Stimulated activated CD8-positive, alpha-beta memory T cell treated with anti-CD3 and anti-CD28 coated beads, Interleukin-7, amount 100 ng/mL, for 4 hours (primary cell): Measurements from ENCODE around the gene TEX14.
"Not testable (repeated sequence)": the region's sequence is repeated elsewhere in the genome, so short reads cannot be mapped to it uniquely, and the experiment has no call there.

Experiments used
- DNase-seq, 2 donors: peaks; one replicate each; pipeline ENCODE4 v3.0.0-alpha.2; 2020; ENCODE audit warnings: low read depth in 2 of 2

Gene TEX14

GRCh38 chr17:58688521-58688920, 3.3 kb downstream of the TEX14 start:
- DNase-seq: no peak

GRCh38 chr17:58686980-58687379, 4.9 kb downstream of the TEX14 start:
- DNase-seq: no peak

- not testable (repeated sequence) for DNase-seq
Observed at GRCh38 chr17:58684462-58684861, 7.4 kb downstream of the TEX14 start.

GRCh38 chr17:58684003-58684402, 7.8 kb downstream of the TEX14 start:
- no peak for DNase-seq

- no peak for DNase-seq
Observed at GRCh38 chr17:58680038-58680369, 11.8 kb downstream of the TEX14 start.

GRCh38 chr17:58679263-58680037, 12.4 kb downstream of the TEX14 start:
- DNase-seq: no peak

GRCh38 chr17:58678287-58678686, 13.6 kb downstream of the TEX14 start:
- not testable (repeated sequence) for DNase-seq

GRCh38 chr17:58677194-58677880, 14.5 kb downstream of the TEX14 start:
- DNase-seq: no peak

- no peak for DNase-seq
Observed at GRCh38 chr17:58671969-58672368, 19.9 kb downstream of the TEX14 start.

- DNase-seq: no peak
Observed at GRCh38 chr17:58669853-58670252, 22.0 kb downstream of the TEX14 start.

GRCh38 chr17:58668598-58668935, 23.3 kb downstream of the TEX14 start:
- DNase-seq: no peak

- no peak for DNase-seq
Observed at GRCh38 chr17:58667934-58668597, 23.8 kb downstream of the TEX14 start.

- no peak for DNase-seq
Observed at GRCh38 chr17:58666858-58667267, 25.0 kb downstream of the TEX14 start.

- no peak for DNase-seq
Observed at GRCh38 chr17:58665946-58666857, 25.6 kb downstream of the TEX14 start.

- DNase-seq: no peak
Observed at GRCh38 chr17:58664302-58664701, 27.5 kb downstream of the TEX14 start.

GRCh38 chr17:58661499-58661898, 30.3 kb downstream of the TEX14 start:
- DNase-seq: no peak

GRCh38 chr17:58660621-58661020, 31.2 kb downstream of the TEX14 start:
- no peak for DNase-seq

- not testable (repeated sequence) for DNase-seq
Observed at GRCh38 chr17:58659714-58660084, 32.1 kb downstream of the TEX14 start.

- peak; percentile 39 to 58 for DNase-seq
Observed at GRCh38 chr17:58658804-58659713, 32.8 kb downstream of the TEX14 start.

GRCh38 chr17:58657962-58658803, 33.7 kb downstream of the TEX14 start:
- DNase-seq: not testable (repeated sequence)
